Thoracic aorta (tissue), 2 donors: ENCODE data around the gene PPP2R5C. TPM values are rescaled to one million over a fixed set of nuclear protein-coding genes. Genes with fewer than 3 reads are reported as not detected.
A peak's percentile ranks its signal among the peaks of the same experiment; 100 is the strongest.

Source experiments
- ATAC-seq: fragments of 150-250 bp; one replicate; pipeline ENCODE4 v1.8.0; 2017; ENCODE audit warnings: low read depth; ENCODE audit not compliant: insufficient number of reproducible peaks, low FRiP score
- DNase-seq: peaks from one replicate; pipeline ENCODE4 v3.0.0-alpha.2; 2020; ENCODE audit warnings: low spot score
- H3K27ac ChIP-seq, 2 donors: fragments of 200-600 bp; sonication (generic); 1 replicate in 1 of 2; 2 replicates in 1 of 2; pipeline ENCODE4 v1.5.1; 2016; ENCODE audit warnings: mild to moderate bottlenecking in 2 of 2, moderate library complexity in 2 of 2
- H3K27me3 ChIP-seq: fragments of 200-600 bp; sonication (generic); replicated peaks from 2 replicates; pipeline ENCODE4 v1.6.0; 2016; ENCODE audit warnings: mild to moderate bottlenecking; ENCODE audit not compliant: insufficient read depth
- H3K36me3 ChIP-seq: fragments of 200-600 bp; sonication (generic); one replicate; pipeline ENCODE4 v1.5.1; 2016
- H3K4me1 ChIP-seq, 2 donors: fragments of 200-600 bp; sonication (generic); 1 replicate in 1 of 2; 2 replicates in 1 of 2; pipeline versions ENCODE4 v1.5.1 to v1.6.0; 2016; ENCODE audit warnings: low read depth in 2 of 2, mild to moderate bottlenecking in 1 of 2; ENCODE audit not compliant: control insufficient read depth in 1 of 2
- H3K4me3 ChIP-seq: fragments of 200-600 bp; sonication (generic); 2 replicates; pipeline ENCODE4 v1.5.1; 2016; ENCODE audit warnings: mild to moderate bottlenecking
- H3K9me3 ChIP-seq: fragments of 200-600 bp; sonication (generic); 2 replicates; pipeline ENCODE4 v1.5.1; 2016
- total RNA-seq, 2 donors: library from RNA; depleted of rRNA; stranded (reverse); fragments of >200 nt; gene quantifications; one replicate each; pipeline versions ENCODE4 v1.1.0 to v1.2.3, GENCODE V29; 2016
- TF ChIP-seq, protein P1 (sequence below): fragments of 200-600 bp; sonication (generic); IDR thresholded peaks from one replicate; pipeline ENCODE4 v1.5.1; 2019; ENCODE audit warnings: antibody characterized with exemption

The PPP2R5C gene
- total RNA-seq, 2 donors from 2014 or later: 97.2 to 341 TPM

DNA sequence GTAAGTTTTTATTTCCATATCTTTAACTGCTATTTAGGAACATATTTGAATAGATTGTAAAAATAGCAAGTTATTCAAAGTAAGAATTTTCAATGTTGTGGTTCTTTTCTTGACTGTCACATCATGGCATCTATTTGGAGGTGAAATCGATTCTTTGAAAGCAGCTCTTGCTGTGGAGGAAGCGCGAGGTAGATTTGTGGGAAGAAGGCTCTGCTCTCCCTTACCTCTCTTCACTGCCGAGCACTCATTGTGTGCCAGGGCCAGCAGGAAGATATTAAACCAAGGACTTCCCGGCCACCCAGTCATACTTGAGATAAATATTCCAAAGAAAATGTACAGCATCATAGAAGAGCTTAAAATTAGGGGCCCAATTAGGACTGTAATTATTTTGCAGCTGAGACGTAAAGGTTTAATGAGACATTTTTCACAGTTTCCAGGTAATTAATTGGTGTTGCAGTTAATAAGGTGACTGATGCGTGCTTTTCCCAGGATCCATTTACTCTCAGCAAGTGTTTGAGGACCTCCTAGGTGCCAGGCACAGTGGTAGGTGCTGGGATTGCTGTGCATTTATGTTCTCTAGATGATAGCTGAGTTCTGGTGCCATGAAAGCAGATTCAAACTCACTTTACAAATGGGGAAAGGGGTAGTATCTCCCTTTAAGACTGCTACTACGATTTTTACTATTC lies 113.7 kb downstream of the PPP2R5C start:
- ATAC-seq (no peak), DNase-seq (no peak)
- TF ChIP-seq, protein P1, sequence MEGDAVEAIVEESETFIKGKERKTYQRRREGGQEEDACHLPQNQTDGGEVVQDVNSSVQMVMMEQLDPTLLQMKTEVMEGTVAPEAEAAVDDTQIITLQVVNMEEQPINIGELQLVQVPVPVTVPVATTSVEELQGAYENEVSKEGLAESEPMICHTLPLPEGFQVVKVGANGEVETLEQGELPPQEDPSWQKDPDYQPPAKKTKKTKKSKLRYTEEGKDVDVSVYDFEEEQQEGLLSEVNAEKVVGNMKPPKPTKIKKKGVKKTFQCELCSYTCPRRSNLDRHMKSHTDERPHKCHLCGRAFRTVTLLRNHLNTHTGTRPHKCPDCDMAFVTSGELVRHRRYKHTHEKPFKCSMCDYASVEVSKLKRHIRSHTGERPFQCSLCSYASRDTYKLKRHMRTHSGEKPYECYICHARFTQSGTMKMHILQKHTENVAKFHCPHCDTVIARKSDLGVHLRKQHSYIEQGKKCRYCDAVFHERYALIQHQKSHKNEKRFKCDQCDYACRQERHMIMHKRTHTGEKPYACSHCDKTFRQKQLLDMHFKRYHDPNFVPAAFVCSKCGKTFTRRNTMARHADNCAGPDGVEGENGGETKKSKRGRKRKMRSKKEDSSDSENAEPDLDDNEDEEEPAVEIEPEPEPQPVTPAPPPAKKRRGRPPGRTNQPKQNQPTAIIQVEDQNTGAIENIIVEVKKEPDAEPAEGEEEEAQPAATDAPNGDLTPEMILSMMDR: no peak
- Histone ChIP-seq H3K9me3 (no peaks in the 10 kb centered on the region), H3K4me1 (peaks cover 0 to 6% of the 10 kb centered on the region in 2 donors), H3K4me3 (no peak overlapping the region), H3K27me3 (no peaks in the 10 kb centered on the region), H3K36me3 (no peaks in the 10 kb centered on the region), H3K27ac (peak overlapping the region in 1 of 2 donors; percentile 2)

- TF ChIP-seq, protein P1: no peak
- H3K4me1 ChIP-seq: peaks cover 0 to 6% of the 10 kb centered on the region in 2 donors
- H3K36me3 ChIP-seq: no peaks in the 10 kb centered on the region
- H3K4me3 ChIP-seq: no peak overlapping the region
- ATAC-seq (no peak), DNase-seq (no peak)
- H3K27ac ChIP-seq: peak overlapping the region in 1 of 2 donors; percentile 2
- no peaks in the 10 kb centered on the region for H3K27me3 ChIP-seq
- H3K9me3 ChIP-seq: no peaks in the 10 kb centered on the region
Measured at GRCh38 chr14:101875727-101876554, 114.4 kb downstream of the PPP2R5C start.

DNA sequence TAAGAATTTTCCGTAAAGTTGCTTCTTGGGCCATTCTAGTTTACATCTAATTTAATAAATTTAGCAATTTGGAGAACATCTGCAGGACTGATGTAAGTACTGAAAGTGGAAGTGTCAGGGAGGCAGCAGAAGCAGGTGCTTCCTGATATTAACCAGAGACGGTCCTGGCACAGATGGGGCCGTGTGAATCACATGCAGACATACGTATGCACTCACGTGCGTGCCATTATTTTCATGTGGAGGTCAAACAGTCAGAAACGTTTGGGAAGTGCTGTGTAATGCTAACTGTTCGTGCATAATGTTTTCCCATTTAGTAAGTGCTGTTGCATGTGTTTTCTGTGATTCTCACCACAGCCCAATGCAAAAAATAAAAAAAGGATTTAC lies 115.0 kb downstream of the PPP2R5C start:
- ATAC-seq (no peak), DNase-seq (peak; percentile 22)
- no peak overlapping the region for H3K27ac ChIP-seq
- H3K4me1 ChIP-seq: peaks cover 0 to 6% of the 10 kb centered on the region in 2 donors
- TF ChIP-seq, protein P1: no peak
- no peaks in the 10 kb centered on the region for H3K36me3 ChIP-seq
- no peak overlapping the region for H3K4me3 ChIP-seq
- no peaks in the 10 kb centered on the region for H3K9me3 ChIP-seq
- no peaks in the 10 kb centered on the region for H3K27me3 ChIP-seq

GRCh38 chr14:101877766-101878165 lies 116.3 kb downstream of the PPP2R5C start:
- Histone ChIP-seq H3K36me3 (no peaks in the 10 kb centered on the region), H3K27me3 (no peaks in the 10 kb centered on the region), H3K4me1 (peaks cover 0 to 6% of the 10 kb centered on the region in 2 donors), H3K9me3 (no peaks in the 10 kb centered on the region), H3K4me3 (no peak overlapping the region), H3K27ac (no peak overlapping the region)
- no peak for DNase-seq
- no peak for ATAC-seq
- TF ChIP-seq, protein P1: no peak

- Histone ChIP-seq H3K27ac (no peak overlapping the region), H3K27me3 (no peaks in the 10 kb centered on the region), H3K4me3 (no peak overlapping the region), H3K9me3 (no peaks in the 10 kb centered on the region), H3K4me1 (peaks cover 0 to 6% of the 10 kb centered on the region in 2 donors), H3K36me3 (peaks cover 2% of the 10 kb centered on the region)
- DNase-seq (no peak), ATAC-seq (no peak)
- TF ChIP-seq, protein P1: no peak
Measured at GRCh38 chr14:101878211-101878821, 116.8 kb downstream of the PPP2R5C start.
